K562 (cell line): ENCODE measurements around the gene A1BG. TPM values are rescaled to one million over a fixed set of nuclear protein-coding genes. Genes with fewer than 3 reads are reported as not detected.

ENCODE experiments used
- CUX1 ChIP-seq: fragments of 200-800 bp; sonication (Bioruptor generic); IDR thresholded peaks from 2 replicates; pipeline ENCODE4 v1.6.1; 2016; ENCODE audit warnings: missing genetic modification characterization, missing compliant biosample characterization
- ESRRB ChIP-seq: fragments of 250-450 bp; sonication (Bioruptor Pico); IDR thresholded peaks from 2 replicates; pipeline ENCODE4 v1.5.0; 2020; ENCODE audit warnings: mild to moderate bottlenecking, moderate library complexity, borderline replicate concordance
- FOXK1 ChIP-seq: sonication (generic); formaldehyde crosslinking; IDR thresholded peaks from 2 replicates; pipeline ENCODE4 v1.8.0; 2022; ENCODE audit warnings: missing genetic modification reagents, mild to moderate bottlenecking, borderline replicate concordance
- GABPB1 ChIP-seq: sonication (generic); formaldehyde crosslinking; IDR thresholded peaks from 2 replicates; pipeline ENCODE4 v1.8.0; 2022; ENCODE audit warnings: mild to moderate bottlenecking, missing genetic modification reagents
- HDAC1 ChIP-seq, 2 experiments: fragments of 450-650 bp; IDR thresholded peaks; 2 replicates each; pipeline ENCODE4 v1.6.1; 2016 to 2017; ENCODE audit warnings: inconsistent platforms in 1 of 2, mild to moderate bottlenecking in 1 of 2, moderate library complexity in 1 of 2
- HDGF ChIP-seq: fragments of 450-650 bp; IDR thresholded peaks from 2 replicates; pipeline ENCODE4 v1.6.1; 2016
- IFI16 ChIP-seq: fragments of 250-450 bp; sonication (Bioruptor Pico); IDR thresholded peaks from 2 replicates; pipeline ENCODE4 v2.1.2; 2022; ENCODE audit warnings: mild to moderate bottlenecking, inconsistent platforms
- MTA3 ChIP-seq: fragments of 450-650 bp; formaldehyde crosslinking; IDR thresholded peaks from 2 replicates; pipeline ENCODE4 v1.6.1; 2017; ENCODE audit warnings: mild to moderate bottlenecking, borderline replicate concordance
- NEUROD1 ChIP-seq: fragments of 150-350 bp; IDR thresholded peaks from 2 replicates; pipeline ENCODE4 v1.6.1; 2014; ENCODE audit warnings: borderline replicate concordance, low read length, low read depth; ENCODE audit not compliant: partially characterized antibody
- RNF2 ChIP-seq: sonication (generic); IDR thresholded peaks from 2 replicates; pipeline ENCODE4 v1.6.1; 2016
- SIRT6 ChIP-seq: IDR thresholded peaks from one replicate; pipeline ENCODE4 v1.6.1; 2012; ENCODE audit warnings: low read depth, mild to moderate bottlenecking, control low read depth, inconsistent platforms, low read length, moderate library complexity
- SRF ChIP-seq, 2 experiments: fragments of 250-450, 450-650 bp in 1 of 2; sonication (Bioruptor Pico) in 1 of 2; sonication (generic) in 1 of 2; formaldehyde crosslinking; IDR thresholded peaks; 2 replicates each; pipeline versions ENCODE4 v1.5.0 to v1.5.1; 2020 to 2022; ENCODE audit warnings: mild to moderate bottlenecking in 1 of 2, missing genetic modification reagents in 1 of 2
- ZNF217 ChIP-seq: sonication (generic); formaldehyde crosslinking; IDR thresholded peaks from 2 replicates; pipeline ENCODE4 v1.8.0; 2022; ENCODE audit warnings: mild to moderate bottlenecking, missing genetic modification reagents
- ZNF23 ChIP-seq: fragments of 250-450 bp; sonication (Bioruptor Pico); IDR thresholded peaks from 2 replicates; pipeline ENCODE4 v1.4.0; 2020; ENCODE audit warnings: mild to moderate bottlenecking
- ZNF282 ChIP-seq: sonication (generic); formaldehyde crosslinking; IDR thresholded peaks from 2 replicates; pipeline ENCODE4 v1.8.1; 2023; ENCODE audit warnings: missing genetic modification reagents
- ZNF3 ChIP-seq: fragments of 250-450 bp; sonication (Bioruptor Pico); IDR thresholded peaks from 2 replicates; pipeline ENCODE4 v1.5.0; 2021; ENCODE audit warnings: mild to moderate bottlenecking, moderate library complexity
- polyA plus RNA-seq, 8 experiments: library from polyadenylated mRNA; depleted of rRNA in 4 of 8; stranded (reverse) in 5 of 8; unstranded in 3 of 8; fragments of >200 nt; fragmentation: Nextera tagmentation in 2 of 8; fragmentation: Illumina TruSeq in 1 of 8; extraction: Ambion mirVana in 2 of 8; extraction: Trizol in 1 of 8; gene quantifications; 2 replicates each; pipeline versions ENCODE4 v1.2.1 to v1.2.3, GENCODE V29; 2011 to 2014; ENCODE audit warnings: inconsistent platforms in 1 of 8, missing spikeins in 1 of 8
- total RNA-seq, 7 experiments: library from RNA; depleted of rRNA in 6 of 7; stranded (reverse); fragments of >200 nt in 6 of 7; fragmentation: Illumina TruSeq in 2 of 7; extraction: Trizol in 2 of 7; gene quantifications; 2 replicates each; pipeline versions ENCODE4 v1.2.1 to v1.2.3, GENCODE V29; 2011 to 2021; ENCODE audit warnings: low replicate concordance in 1 of 7
- TF ChIP-seq, protein P1 (sequence below): fragments of 250-450 bp; sonication (Bioruptor Pico); IDR thresholded peaks from 2 replicates; pipeline ENCODE4 v1.4.0; 2020

Gene A1BG
- total and polyA plus RNA-seq, 9 of the 15 experiments (the other 6 are each of a cell fraction or from before 2014, with no cell fraction given) = 0.10 to 19.8 (median 2.6) TPM

DNA sequence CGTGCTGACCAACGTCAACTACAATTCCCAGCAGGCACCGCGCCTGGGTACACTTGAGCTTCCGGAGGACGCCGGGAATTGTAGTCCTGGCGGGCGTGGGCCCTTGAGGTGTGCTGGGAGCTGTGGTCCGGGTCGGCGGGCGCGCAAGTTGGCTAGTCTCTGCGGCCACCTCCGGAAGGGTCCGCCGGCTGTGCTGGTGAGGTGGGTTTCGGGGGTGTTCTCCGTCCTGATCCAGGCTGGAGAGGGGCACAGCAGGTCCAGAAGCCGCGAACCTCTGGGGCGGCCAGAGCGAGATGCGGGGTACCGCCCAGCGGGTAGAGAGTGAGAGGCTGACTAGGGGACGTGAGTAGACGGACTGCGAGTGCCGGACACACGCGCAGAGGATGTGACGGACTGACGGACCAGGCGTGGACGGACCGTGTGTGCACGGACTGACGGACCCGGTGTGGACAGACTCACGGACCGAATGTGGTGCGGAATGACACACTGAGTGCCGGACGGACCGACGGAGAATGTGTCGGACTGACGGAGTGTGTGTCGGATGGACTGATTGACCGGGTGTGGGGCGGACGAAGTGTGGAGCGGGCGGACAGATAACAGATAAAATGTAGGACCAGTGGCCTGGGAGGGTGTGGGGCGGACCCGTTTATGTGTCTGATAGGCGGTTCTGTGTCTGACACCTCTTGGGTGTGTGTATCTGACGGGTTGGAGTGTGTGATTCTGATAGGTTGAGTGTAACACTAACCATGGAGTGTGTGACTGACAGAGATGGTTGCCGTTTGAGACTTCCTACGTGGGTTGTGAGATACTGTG, 26.2 kb downstream of the A1BG start, which contains the start of gene ZSCAN22 (continued):
- TF ChIP-seq, protein P1, sequence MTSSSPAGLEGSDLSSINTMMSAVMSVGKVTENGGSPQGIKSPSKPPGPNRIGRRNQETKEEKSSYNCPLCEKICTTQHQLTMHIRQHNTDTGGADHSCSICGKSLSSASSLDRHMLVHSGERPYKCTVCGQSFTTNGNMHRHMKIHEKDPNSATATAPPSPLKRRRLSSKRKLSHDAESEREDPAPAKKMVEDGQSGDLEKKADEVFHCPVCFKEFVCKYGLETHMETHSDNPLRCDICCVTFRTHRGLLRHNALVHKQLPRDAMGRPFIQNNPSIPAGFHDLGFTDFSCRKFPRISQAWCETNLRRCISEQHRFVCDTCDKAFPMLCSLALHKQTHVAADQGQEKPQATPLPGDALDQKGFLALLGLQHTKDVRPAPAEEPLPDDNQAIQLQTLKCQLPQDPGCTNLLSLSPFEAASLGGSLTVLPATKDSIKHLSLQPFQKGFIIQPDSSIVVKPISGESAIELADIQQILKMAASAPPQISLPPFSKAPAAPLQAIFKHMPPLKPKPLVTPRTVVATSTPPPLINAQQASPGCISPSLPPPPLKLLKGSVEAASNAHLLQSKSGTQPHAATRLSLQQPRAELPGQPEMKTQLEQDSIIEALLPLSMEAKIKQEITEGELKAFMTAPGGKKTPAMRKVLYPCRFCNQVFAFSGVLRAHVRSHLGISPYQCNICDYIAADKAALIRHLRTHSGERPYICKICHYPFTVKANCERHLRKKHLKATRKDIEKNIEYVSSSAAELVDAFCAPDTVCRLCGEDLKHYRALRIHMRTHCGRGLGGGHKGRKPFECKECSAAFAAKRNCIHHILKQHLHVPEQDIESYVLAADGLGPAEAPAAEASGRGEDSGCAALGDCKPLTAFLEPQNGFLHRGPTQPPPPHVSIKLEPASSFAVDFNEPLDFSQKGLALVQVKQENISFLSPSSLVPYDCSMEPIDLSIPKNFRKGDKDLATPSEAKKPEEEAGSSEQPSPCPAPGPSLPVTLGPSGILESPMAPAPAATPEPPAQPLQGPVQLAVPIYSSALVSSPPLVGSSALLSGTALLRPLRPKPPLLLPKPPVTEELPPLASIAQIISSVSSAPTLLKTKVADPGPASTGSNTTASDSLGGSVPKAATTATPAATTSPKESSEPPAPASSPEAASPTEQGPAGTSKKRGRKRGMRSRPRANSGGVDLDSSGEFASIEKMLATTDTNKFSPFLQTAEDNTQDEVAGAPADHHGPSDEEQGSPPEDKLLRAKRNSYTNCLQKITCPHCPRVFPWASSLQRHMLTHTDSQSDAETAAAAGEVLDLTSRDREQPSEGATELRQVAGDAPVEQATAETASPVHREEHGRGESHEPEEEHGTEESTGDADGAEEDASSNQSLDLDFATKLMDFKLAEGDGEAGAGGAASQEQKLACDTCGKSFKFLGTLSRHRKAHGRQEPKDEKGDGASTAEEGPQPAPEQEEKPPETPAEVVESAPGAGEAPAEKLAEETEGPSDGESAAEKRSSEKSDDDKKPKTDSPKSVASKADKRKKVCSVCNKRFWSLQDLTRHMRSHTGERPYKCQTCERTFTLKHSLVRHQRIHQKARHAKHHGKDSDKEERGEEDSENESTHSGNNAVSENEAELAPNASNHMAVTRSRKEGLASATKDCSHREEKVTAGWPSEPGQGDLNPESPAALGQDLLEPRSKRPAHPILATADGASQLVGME (CRISPR knock-in tag) = peak; percentile 82
- TF ChIP-seq ZNF3 (CRISPR knock-in tag) (no peak), MTA3 (peak; percentile 81), ESRRB (CRISPR knock-in tag) (no peak), SIRT6 (no peak), CUX1 (no peak), HDAC1 (IDR thresholded peaks at IDR 0.05) (peak; percentile 26 to 94; a peak in 3 of 4 replicates), NEUROD1 (no peak), HDGF (peak; percentile 80; the same call in 1 of the 2 replicates), ZNF217 (no peak), SRF (CRISPR knock-in tag; IDR thresholded peaks at IDR 0.05) (no peak), ZNF23 (CRISPR knock-in tag) (no peak), GABPB1 (peak; percentile 99), IFI16 (CRISPR knock-in tag) (no peak), ZNF282 (CRISPR knock-in tag) (no peak), RNF2 (peak; percentile 88), FOXK1 (peak; percentile 26; the same call in 1 of the 2 replicates)
